Activated T-cell treated with anti-CD3 and anti-CD28 coated beads for 24 hours (primary cell): ENCODE measurements around the gene CSDE1.

ENCODE experiments used
- DNase-seq: peaks from one replicate; pipeline ENCODE4 v3.0.0-alpha.2; 2020; ENCODE audit warnings: low read depth

The CSDE1 gene

DNA sequence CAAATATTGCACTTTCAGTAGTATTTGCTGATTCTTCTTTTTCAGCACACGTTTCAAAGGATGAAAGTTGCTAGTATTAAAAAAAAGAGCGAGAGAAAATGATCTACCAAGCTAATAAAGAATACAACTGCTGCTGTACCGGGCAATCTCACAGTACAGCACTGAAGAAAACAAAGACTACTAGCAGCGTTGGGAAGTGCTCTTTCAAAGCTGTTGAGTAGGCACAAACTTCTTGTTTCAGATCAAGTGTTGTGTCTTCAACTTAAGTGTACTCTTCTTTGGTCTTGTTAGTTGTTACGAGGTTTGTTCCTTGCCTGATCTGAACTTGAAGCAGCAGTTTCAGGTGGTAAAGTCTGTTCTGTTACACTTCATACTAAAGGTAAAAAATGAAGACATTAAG, 7.9 kb downstream of the CSDE1 start:
- no peak for DNase-seq

DNA sequence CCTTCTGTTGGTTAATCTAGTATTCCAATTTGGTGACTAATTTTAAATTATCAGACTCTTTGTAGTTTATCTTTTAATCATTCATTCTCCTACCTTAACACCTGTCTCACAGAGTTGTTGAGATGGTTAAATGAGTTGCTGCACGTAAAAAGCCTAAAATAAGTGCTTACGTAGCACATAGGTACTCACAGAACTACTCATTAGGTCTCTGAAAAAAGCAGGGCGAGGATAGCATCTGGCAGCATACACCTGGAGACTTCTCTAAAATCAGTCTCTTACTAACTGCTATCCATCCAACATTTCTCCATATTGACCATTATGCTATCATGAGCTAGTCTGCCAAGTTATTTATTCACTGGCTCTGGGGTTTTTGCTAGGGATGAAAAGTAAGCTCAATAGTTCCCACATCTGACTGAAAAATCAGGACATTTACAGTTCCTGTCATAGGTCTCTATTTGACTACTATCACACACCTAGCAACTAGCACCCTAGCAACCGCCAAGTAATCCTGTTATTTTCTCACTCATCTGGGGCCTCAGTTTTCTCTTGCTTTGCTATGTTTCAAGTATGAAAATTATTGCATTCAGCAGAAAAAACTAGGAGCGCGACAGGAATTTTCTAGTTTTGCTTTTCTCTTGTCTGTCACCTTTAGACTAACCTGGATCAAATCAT, 11.2 kb downstream of the CSDE1 start:
- DNase-seq: no peak

DNA sequence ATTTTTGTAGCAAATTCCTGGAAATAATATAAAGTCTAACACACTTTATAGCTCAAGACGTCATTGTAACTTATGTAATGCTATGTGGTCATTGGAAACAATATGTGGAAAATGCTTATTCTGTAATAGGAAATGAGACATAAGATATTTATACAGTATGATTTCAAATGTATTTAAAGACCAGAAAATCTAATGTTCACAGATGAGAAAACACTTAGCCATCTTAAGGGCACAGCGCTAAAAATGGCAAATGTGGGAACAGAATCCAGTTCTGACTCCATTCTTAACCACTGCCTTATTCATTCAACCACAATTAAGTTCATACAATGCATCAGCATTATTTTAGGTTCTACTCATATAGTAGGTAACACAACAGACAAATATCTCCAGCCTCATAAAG, 12.5 kb downstream of the CSDE1 start:
- DNase-seq: no peak

DNA sequence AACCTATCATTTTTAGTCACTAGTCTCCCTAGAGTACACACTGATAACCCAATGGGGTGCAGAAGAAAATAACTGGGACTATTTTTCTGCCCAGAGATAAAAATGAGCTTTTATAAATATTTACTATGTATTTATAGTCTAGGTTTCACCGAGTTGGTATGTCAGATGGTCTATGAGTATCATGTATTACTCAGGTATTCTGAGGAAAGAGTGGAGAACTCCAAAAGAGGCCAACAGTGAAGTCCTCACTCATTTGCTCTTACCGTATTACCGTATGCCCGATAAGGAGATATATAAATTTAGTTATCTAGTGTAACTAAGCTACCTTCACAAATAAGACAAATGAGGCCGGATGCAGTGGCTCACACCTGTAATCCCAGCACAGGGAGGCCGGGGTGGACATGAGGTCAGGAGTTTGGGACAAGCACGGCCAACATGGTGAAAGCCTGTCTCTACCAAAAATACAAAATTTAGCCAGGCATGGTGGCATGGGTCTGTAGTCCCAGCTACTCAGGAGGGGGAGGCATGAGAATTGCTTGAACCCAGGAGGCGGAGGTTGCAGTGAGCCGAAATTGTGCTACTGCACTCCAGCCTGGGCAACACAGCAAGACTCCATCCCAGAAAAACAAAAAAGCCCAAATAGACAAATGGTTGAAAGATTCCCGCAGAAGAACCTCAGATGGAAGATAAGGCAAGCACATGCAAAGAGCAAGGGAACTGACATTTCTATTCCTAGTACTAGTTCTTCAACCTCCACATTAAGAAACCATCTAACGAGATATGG, 15.6 kb downstream of the CSDE1 start:
- DNase-seq: no peak

DNA sequence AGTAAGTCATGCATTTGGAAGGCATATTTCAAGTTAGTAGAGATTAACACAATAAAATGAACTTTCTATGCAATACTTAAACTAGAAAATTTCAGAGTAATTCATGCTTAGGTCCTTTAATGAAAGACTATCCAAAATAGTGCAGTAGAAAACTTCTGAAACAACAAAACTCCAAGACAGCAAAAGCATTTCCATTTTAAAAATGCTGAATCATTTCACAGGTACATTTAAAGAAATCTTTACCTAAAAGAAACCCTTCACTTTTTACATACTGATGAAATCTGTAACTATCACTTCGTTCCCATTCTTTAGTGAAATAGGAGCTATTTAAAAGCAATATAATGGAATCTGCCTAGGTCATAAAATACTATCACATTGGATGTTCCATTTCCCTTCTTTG, 17.5 kb downstream of the CSDE1 start:
- no peak for DNase-seq

DNA sequence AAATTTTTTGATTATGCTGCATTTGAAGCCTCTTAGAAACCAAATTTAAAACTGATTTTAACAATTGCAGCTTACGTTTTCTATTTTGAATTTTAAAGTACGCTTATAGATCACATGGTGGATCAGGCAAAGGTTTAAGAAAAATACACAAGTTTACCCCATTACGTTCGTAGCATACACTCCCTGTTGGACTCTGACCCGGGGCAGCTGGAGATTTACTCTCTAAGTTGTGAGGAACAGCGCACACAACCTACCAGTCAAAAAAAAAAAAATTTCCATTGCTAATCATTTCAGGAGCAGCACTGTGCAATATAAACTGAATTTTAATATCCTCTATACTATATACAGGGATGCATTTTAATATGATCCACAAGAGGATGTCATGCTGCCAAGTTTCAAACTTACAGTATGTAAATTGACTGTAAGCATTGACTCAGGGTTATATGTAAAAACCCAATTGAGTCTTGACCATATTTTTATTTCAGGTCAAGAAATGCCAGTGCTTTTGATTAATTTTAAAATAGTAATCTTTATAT, 20.4 kb downstream of the CSDE1 start:
- no peak for DNase-seq

DNA sequence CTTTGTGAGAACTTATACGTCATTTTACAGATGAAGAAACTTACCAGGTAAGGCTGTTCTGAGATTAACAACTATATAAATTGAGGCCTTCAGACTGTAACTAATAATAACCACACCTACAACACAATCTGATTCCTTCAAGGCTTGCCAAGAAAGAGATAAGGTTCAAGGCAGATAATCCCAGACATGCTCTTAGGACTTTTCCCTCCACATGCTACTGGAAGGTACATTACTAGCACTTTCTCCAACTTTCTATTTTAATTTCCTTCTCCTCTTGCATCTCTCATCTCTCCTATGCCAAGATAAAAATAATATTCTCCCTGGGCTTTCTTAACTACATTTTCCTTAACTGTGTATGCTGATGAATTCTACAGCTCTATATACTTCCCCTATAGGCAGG, 22.3 kb downstream of the CSDE1 start:
- DNase-seq: no peak

DNA sequence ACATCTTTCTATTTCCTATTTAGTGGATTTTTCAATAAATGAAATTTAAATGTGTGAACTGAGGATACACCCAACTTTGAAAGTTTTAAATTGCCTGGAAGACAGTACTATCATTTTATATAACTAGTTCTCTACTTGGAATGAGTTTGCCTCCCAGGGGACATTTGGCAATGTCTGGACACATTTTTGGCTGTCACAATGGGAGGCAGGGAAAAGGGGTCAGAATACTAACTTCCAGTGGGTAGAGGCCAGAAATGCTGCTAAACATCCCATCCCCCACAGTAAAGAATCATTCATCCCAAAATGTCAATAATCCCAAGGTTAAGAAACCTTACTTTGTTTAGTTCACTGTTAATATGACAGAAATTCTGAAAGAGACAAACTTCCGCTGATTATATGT, 28.0 kb downstream of the CSDE1 start:
- no peak for DNase-seq

DNA sequence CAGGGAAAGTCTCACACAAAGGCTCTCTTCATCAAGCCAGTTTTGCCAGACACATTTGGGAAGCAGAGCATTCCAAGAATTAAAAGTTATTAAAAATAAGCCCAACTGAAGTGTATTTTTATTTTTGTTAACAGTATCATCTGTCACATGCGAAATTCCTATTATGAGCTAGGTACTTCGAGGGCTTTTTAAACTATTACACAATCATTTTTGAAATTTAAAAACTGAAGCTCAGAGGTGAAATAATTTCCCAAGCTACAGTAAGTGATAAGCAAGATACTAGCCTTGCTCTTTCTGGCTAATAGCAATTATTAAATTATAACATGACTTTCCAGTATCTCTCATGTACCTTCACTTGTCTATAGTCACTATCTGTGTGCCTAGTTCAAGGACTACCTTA, 29.2 kb downstream of the CSDE1 start:
- DNase-seq: no peak

DNA sequence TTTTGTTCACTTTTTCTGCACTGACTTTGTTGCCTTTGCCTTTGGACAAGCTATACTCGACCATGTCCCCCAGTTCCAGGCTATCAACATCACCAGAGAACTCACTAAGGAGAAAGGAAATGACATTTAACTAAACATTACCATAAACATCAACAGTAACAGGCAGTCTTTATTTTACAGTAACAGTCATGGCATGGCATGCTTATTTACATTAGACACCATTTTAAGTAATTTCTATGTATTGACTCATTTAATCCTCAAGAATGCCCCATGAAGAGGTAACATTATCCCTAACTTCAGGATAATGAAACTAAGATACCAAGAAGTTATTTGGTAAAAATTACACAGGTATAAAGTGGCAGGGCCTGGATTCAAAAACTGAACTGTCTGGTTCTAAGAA, 32.6 kb downstream of the CSDE1 start:
- no peak for DNase-seq

DNA sequence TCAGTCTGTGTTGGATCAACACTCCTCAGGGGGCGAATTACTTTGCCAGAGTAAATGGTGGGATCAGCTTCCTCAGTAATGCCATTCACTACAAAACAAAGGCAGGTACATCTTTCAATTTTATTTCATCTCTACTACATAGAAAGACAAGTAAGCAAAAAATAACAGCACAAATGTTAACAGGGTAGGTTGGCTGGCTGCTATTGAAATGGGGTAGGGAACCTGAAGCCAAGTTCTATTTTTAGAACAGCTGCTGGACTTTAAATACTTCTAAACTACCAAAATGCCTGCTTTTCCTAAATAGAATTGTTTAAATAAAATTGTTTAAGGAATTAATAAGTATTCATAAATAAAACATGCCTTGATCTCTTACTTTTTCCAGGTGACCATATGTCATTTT, 33.9 kb downstream of the CSDE1 start:
- no peak for DNase-seq

DNA sequence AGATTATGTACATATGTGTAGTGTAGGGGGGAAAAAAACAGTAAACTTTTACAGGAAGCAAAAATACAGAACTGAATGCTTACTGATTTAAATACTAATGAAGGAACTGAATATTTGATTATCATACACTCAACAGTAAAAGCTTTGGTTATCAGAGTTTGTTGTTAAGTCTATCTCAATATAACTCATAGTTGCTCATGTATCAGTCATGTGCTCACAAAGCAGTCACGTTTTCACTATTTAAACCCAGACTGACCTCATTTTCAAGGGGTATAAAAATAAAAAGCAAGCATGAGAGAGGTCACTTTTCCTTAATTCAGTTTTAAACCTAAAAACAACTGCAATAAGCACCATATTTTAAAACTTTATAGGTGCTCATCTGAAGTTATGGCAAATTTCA, 34.3 kb downstream of the CSDE1 start:
- DNase-seq: no peak

DNA sequence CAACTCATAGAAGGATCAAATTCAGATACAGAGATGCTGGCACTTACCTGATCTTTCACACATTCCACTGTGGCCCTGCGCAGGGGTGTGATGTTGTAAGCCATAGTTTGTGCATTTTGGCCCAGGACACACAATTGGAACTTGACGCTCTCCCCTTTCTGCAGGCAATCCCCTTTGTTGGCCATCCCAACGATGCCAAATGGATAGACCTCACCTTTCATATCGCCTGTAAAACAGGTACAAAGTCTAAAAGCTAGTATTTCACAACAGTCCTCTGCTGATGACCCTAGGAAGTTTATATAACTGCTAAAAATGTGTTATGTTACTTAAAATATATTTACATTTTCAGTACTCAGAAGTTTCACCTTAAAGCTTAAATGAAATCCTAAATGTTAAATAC, 37.3 kb downstream of the CSDE1 start:
- no peak for DNase-seq

DNA sequence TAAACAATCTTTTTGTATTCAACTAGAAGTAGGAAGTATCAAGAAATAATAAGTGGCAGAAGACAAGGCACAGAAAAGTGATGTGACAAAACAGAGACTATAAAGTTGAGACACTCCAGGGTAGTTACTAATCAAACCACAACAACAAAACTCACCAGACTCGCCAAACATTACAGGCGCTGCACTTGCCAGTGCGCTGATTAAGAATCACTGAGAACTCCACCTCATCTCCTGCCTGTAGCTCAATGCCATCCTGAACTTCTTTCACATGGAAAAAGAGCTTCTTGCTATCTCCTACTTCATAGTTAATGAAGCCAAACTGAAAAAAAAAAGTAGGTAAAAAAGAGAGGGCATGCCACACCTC, 38.4 kb downstream of the CSDE1 start:
- no peak for DNase-seq

DNA sequence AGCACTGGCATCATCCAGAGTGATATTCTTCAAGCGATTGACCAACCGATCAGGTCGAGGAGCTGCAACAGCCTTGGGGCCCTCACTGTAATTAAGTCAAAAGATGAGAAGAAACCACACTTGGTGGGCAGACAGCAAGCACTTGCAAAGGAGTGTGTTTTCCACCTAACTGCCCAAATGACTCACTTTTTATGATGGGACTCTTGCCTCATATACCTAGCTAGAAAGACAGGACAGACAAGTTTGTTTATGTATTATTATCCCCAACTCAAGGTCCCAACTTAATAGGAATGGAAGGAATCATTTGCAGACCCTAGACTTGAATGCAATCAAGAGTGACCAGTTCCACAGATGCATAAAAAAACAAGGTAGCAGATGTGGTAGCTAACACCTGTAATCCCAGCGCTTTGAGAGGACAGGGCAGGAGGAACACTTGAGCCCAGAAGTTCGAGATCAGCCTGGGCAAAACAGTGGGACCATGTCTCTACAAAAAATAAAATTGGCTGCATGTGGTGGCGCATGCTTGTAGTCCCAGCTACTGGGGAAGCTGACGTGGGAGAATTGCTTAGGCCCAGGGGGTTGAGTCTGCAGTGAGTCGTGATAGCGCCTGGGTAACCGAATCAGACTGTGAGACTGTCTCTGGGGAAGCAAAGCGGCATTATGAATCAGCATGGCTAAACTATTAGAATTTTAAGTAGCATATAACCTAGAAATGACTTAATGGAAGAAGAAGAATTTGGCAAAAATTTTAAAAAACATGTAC, 38.9 kb downstream of the CSDE1 start:
- DNase-seq: peak; percentile 16

DNA sequence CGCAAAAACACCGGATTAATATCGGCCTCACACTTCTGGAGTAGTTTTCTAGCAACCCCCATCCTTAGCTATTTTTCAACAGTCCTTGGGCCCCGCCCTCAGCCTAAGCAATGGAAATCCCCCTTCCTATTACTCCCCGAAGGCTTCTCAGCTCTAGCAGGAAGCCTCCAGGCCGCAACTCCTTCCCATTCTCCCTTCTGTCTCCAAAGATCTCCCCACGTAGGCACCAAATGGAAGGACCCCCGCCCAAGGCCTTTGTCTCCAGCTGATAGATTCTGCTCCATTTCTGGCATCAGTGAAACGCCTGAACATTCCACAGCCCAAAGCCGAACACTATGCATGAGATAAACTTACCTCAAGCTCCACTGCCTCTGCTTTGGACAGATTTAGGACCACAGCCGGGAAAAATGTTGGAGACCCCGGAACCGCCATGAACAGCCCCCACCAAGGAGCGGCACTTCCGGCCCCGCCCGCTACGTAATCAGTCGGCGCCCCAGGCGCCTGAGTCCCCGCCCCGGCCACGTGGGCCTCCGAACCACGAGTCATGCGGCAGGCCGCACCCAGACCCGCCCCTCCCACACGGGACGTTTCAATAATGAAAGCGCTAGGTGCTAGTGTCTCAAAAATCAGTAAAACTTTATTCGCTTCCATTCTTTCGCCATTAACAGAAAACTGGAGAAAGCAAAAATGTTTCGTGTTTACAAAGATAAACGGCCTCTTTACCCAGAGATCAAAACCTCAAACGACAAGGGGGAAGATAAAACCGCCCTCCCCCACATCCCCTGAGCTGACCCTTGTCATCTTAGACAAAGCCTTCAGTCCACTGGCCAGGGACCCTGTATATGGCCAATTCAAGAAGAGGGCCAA, 41.2 kb downstream of the CSDE1 start, which contains the start of gene NRAS:
NRAS (minus strand) TSS at position 468 of the 867 bp plus-strand sequence. CDS start 611 bp downstream, outside the sequence.
- peak; percentile 94 for DNase-seq

DNA sequence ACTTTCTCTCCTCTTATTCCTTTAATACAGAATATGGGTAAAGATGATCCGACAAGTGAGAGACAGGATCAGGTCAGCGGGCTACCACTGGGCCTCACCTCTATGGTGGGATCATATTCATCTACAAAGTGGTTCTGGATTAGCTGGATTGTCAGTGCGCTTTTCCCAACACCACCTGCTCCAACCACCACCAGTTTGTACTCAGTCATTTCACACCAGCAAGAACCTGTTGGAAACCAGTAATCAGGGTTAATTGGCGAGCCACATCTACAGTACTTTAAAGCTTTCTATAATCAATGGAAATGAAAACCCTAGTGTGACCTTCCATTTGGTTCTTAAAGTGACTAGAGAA, 41.9 kb downstream of the CSDE1 start:
- no peak for DNase-seq

DNA sequence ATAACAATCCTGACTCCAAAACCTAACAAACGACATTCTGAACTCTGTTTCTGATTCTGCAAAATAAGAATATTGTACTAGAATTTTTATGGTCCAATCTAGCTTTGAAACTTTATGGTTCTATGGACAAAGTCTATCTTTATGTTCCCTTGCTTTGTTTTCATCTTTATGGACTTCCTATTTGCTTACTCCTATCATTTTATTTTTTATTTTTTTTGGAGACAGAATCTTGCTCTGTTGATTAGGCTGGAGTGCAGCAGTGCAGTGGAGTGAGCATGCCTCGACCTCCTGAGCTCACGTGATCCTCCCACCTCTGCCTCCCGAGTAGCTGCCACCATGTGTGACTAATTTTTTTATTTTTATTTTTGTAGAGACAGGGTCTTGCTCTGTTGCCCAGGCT, 44.8 kb downstream of the CSDE1 start:
- DNase-seq: no peak

DNA sequence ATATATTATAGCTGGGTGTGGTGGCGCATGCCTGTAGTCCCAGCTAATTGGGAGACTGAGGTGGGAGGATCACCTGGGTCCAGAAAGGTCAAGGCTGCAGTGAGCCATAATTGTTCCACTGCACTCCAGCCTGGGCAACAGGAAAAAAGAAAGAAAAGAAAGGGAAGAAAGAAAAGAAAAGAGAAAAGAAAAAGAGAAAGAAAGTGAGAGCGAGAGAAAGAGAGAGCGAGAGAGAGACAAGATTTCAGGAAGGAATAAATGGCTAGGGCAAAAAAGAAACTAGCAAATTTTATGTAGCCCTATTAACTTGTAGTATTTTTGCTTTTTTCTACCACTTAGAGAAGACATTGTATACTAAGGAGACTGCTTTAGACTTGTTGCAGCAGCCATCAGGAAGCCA, 47.4 kb downstream of the CSDE1 start:
- DNase-seq: no peak

DNA sequence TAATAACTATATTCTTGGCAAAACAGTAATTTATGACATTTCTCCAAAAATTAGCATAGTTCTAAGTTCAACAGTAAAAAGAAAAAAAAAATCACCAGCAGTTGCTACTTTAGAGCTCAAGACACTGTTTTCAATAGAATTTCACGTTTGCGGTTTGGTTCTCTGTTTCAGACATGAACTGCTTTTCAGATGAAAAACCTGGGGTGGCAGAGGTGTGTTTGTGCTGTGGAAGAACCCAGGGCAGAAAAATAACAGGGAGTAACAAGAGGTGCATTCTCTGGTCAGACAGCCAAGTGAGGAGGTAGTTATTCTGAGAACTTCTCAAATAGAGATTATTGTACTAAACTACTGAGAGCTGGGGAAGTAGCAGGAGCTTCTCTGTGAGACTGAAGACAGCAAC, 50.2 kb downstream of the CSDE1 start:
- DNase-seq: no peak

DNA sequence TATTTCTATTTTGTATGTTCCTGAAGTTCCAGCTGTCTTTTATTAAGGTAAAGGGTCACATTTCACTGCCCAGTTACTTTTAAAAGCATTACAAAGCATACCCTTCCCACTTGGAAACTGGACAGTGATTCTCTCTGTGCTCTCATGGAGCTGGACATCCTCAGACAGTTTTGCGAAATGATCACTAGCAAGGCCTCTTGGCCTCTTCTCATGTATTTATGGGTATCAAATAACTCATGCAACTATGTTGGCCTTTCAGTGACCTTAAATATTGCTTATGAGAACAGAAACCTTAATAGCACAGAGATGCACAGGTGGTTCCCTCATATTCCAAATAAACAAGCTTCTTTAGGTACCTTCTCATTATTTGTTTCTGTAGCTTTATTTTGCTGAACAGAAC, 54.5 kb downstream of the CSDE1 start:
- DNase-seq: no peak

DNA sequence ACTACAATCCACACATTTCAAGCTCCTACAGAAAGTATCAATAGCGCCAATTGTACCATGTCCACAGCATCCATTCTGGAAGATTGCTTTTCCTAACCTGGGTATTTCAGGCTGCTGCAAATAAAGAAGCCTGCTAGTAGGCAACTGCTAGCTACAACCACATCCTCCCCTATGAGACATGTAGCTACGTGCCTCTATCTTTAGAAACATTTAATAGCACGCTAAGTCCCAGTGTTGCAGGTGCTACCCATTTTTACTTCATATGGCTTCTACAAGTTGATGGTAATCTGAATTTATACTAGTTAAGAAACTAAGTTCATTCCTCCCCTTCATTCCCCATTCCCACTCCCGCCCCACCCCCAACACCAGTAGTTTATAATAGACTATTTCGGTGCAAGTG, 55.0 kb downstream of the CSDE1 start:
- DNase-seq: no peak
